H1 (cell line): ENCODE data around the gene KIAA1671. TPM values are rescaled to one million over a fixed set of nuclear protein-coding genes. Genes with fewer than 3 reads are reported as not detected.

Source experiments
- ASH2L ChIP-seq: fragments of 200-600, 300-600 bp; sonication (generic); IDR thresholded peaks from one replicate; pipeline ENCODE4 v1.7.1; 2017; ENCODE audit warnings: low read length
- CHD1 ChIP-seq: IDR thresholded peaks from 2 replicates; pipeline ENCODE4 v1.6.1; 2012; ENCODE audit warnings: low read depth, low read length, improper control_type of control experiment
- HDAC2 ChIP-seq, 2 experiments: fragments of 300-600 bp in 1 of 2; sonication (generic) in 1 of 2; IDR thresholded peaks; 2 replicates each; pipeline ENCODE4 v1.6.1; 2011 to 2012; ENCODE audit warnings: low read depth in 2 of 2, low read length in 2 of 2, mild to moderate bottlenecking in 2 of 2, moderate library complexity in 2 of 2, borderline replicate concordance in 1 of 2, inconsistent platforms in 1 of 2
- POLR2AphosphoS5 ChIP-seq: IDR thresholded peaks from 2 replicates; pipeline ENCODE4 v1.6.1; 2011; ENCODE audit warnings: low read depth, low read length
- RNF2 ChIP-seq: fragments of 200-900, 300-1000 bp; sonication (generic); IDR thresholded peaks from 2 replicates; pipeline ENCODE4 v1.7.1; 2016; ENCODE audit warnings: borderline replicate concordance, low read depth, mild to moderate bottlenecking, antibody characterized with exemption, low read length; ENCODE audit not compliant: poor library complexity, severe bottlenecking; ENCODE audit errors: missing control alignments
- YY1 ChIP-seq: IDR thresholded peaks from 2 replicates; pipeline ENCODE4 v1.6.1; 2011; ENCODE audit warnings: low read depth, mild to moderate bottlenecking, low read length
- polyA plus RNA-seq, 7 experiments: library from polyadenylated mRNA; depleted of rRNA in 3 of 7; stranded (reverse) in 5 of 7; unstranded in 2 of 7; fragments of >200 nt in 5 of 7; fragments of 200-250 nt in 2 of 7; gene quantifications; 1 replicate in 5 of 7; 2 replicates in 1 of 7; 4 replicates in 1 of 7; pipeline versions ENCODE4 v1.2.1 to v1.2.3, GENCODE V29; 2011 to 2013; ENCODE audit warnings: missing spikeins in 2 of 7, mixed read lengths in 2 of 7
- total RNA-seq: library from RNA; stranded (reverse); fragmentation: NEBNext Ultra II Directional; extraction: Animal tissue kit (Norgen Biotek cat#: 25700); gene quantifications from 2 replicates; pipeline ENCODE4 v1.2.1, GENCODE V29; 2021

The KIAA1671 gene
- total and polyA plus RNA-seq, 2 of the 8 experiments (the other 6 are each of a cell fraction or from before 2014, with no cell fraction given) = 6.4 to 23.9 TPM

- TF ChIP-seq YY1 (peak; percentile 90), HDAC2 (IDR thresholded peaks at IDR 0.05; ENCODE audit: borderline replicate concordance in 1 of 2, low read depth in 2 of 2, low read length in 2 of 2) (peak in 1 of 2 experiments; percentile 59; a peak in 1 of 4 replicates), RNF2 (no peak), POLR2AphosphoS5 (no peak), CHD1 (no peak), ASH2L (peak; percentile 31)
Measured at GRCh38 chr22:24938741-24939341, 13.7 kb upstream of the KIAA1671 start (continued).
